ENCODE measurements around the gene BICD1. TPM values are rescaled to one million over a fixed set of nuclear protein-coding genes. Genes with fewer than 3 reads are reported as not detected.

Gene BICD1
- total and polyA plus RNA-seq, 2 of the 13 experiments (the other 11 are each of a cell fraction or from before 2014, with no cell fraction given): 4.5 to 5.2 TPM

DNA sequence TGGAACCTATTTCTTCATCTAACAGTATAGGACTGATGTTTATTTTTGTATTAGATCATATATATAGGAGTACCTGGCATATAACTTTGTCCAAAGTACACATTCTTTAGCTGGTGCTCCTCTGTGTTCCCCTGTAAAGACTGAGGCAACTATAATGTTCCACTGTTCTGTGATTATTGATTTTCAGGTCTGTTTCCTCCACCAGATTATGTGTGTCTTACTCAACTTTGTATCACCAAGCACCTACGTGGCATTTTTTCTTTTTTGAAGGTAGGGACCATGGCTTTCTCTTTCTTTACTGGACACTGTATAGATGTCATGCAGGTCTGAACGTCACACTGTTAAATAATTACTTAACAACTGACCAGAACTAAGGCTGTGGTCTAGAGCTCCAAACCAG lies 29.3 kb downstream of the BICD1 start (continued):
- TF ChIP-seq, protein P1, sequence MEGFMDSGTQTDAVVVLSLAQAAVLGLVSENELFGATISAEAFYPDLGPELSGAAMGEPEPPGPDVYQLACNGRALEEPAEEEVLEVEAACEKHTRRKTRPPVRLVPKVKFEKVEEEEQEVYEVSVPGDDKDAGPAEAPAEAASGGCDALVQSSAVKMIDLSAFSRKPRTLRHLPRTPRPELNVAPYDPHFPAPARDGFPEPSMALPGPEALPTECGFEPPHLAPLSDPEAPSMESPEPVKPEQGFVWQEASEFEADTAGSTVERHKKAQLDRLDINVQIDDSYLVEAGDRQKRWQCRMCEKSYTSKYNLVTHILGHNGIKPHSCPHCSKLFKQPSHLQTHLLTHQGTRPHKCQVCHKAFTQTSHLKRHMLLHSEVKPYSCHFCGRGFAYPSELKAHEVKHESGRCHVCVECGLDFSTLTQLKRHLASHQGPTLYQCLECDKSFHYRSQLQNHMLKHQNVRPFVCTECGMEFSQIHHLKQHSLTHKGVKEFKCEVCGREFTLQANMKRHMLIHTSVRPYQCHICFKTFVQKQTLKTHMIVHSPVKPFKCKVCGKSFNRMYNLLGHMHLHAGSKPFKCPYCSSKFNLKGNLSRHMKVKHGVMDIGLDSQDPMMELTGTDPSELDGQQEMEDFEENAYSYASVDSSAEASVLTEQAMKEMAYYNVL (CRISPR knock-in tag; IDR thresholded peaks at IDR 0.05; ENCODE audit: borderline replicate concordance): no peak
- TF ChIP-seq ZNF232 (CRISPR knock-in tag; IDR thresholded peaks at IDR 0.05; ENCODE audit: borderline replicate concordance): no peak
- TF ChIP-seq ATF7 (IDR thresholded peaks at IDR 0.05): no peak
- TF ChIP-seq ATF7 (CRISPR knock-in tag; IDR thresholded peaks at IDR 0.05): no peak
- TF ChIP-seq, protein P2, sequence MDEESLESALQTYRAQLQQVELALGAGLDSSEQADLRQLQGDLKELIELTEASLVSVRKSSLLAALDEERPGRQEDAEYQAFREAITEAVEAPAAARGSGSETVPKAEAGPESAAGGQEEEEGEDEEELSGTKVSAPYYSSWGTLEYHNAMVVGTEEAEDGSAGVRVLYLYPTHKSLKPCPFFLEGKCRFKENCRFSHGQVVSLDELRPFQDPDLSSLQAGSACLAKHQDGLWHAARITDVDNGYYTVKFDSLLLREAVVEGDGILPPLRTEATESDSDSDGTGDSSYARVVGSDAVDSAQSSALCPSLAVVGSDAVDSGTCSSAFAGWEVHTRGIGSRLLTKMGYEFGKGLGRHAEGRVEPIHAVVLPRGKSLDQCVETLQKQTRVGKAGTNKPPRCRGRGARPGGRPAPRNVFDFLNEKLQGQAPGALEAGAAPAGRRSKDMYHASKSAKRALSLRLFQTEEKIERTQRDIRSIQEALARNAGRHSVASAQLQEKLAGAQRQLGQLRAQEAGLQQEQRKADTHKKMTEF (CRISPR knock-in tag; IDR thresholded peaks at IDR 0.05): no peak
- TF ChIP-seq ZNF883 (CRISPR knock-in tag; IDR thresholded peaks at IDR 0.05; ENCODE audit: not compliant biosample characterization): no peak
- no peak for TF ChIP-seq HMGXB4 (CRISPR knock-in tag; IDR thresholded peaks at IDR 0.05; ENCODE audit: borderline replicate concordance in 1 of 2, low read depth in 1 of 2)
- TF ChIP-seq ZNF263 (CRISPR knock-in tag; IDR thresholded peaks at IDR 0.05): peak; percentile 31; the same call in 1 of the 2 replicates
- TF ChIP-seq, protein P3, sequence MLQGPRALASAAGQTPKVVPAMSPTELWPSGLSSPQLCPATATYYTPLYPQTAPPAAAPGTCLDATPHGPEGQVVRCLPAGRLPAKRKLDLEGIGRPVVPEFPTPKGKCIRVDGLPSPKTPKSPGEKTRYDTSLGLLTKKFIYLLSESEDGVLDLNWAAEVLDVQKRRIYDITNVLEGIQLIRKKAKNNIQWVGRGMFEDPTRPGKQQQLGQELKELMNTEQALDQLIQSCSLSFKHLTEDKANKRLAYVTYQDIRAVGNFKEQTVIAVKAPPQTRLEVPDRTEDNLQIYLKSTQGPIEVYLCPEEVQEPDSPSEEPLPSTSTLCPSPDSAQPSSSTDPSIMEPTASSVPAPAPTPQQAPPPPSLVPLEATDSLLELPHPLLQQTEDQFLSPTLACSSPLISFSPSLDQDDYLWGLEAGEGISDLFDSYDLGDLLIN (CRISPR knock-in tag; IDR thresholded peaks at IDR 0.05; ENCODE audit: borderline replicate concordance): no peak
- TF ChIP-seq JUN (CRISPR knock-in tag; IDR thresholded peaks at IDR 0.05): peak; percentile 82
- TF ChIP-seq, protein P4, sequence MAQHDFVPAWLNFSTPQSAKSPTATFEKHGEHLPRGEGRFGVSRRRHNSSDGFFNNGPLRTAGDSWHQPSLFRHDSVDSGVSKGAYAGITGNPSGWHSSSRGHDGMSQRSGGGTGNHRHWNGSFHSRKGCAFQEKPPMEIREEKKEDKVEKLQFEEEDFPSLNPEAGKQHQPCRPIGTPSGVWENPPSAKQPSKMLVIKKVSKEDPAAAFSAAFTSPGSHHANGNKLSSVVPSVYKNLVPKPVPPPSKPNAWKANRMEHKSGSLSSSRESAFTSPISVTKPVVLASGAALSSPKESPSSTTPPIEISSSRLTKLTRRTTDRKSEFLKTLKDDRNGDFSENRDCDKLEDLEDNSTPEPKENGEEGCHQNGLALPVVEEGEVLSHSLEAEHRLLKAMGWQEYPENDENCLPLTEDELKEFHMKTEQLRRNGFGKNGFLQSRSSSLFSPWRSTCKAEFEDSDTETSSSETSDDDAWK (CRISPR knock-in tag; IDR thresholded peaks at IDR 0.05): no peak
- TF ChIP-seq FOXC1 (CRISPR knock-in tag; IDR thresholded peaks at IDR 0.05; ENCODE audit: borderline replicate concordance): no peak
- TF ChIP-seq ZNF136 (CRISPR knock-in tag; IDR thresholded peaks at IDR 0.05; ENCODE audit: low read depth): no peak
- TF ChIP-seq GATAD2A (CRISPR knock-in tag; IDR thresholded peaks at IDR 0.05): peak; percentile 89
- TF ChIP-seq KDM6A (CRISPR knock-in tag; IDR thresholded peaks at IDR 0.05; ENCODE audit: low read depth): no peak
- TF ChIP-seq, protein P5, sequence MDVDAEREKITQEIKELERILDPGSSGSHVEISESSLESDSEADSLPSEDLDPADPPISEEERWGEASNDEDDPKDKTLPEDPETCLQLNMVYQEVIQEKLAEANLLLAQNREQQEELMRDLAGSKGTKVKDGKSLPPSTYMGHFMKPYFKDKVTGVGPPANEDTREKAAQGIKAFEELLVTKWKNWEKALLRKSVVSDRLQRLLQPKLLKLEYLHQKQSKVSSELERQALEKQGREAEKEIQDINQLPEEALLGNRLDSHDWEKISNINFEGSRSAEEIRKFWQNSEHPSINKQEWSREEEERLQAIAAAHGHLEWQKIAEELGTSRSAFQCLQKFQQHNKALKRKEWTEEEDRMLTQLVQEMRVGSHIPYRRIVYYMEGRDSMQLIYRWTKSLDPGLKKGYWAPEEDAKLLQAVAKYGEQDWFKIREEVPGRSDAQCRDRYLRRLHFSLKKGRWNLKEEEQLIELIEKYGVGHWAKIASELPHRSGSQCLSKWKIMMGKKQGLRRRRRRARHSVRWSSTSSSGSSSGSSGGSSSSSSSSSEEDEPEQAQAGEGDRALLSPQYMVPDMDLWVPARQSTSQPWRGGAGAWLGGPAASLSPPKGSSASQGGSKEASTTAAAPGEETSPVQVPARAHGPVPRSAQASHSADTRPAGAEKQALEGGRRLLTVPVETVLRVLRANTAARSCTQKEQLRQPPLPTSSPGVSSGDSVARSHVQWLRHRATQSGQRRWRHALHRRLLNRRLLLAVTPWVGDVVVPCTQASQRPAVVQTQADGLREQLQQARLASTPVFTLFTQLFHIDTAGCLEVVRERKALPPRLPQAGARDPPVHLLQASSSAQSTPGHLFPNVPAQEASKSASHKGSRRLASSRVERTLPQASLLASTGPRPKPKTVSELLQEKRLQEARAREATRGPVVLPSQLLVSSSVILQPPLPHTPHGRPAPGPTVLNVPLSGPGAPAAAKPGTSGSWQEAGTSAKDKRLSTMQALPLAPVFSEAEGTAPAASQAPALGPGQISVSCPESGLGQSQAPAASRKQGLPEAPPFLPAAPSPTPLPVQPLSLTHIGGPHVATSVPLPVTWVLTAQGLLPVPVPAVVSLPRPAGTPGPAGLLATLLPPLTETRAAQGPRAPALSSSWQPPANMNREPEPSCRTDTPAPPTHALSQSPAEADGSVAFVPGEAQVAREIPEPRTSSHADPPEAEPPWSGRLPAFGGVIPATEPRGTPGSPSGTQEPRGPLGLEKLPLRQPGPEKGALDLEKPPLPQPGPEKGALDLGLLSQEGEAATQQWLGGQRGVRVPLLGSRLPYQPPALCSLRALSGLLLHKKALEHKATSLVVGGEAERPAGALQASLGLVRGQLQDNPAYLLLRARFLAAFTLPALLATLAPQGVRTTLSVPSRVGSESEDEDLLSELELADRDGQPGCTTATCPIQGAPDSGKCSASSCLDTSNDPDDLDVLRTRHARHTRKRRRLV (CRISPR knock-in tag; IDR thresholded peaks at IDR 0.05): no peak
- no peak for TF ChIP-seq ZNF546 (CRISPR knock-in tag; conservative IDR thresholded peaks at IDR 0.05)

Data from HepG2 (cell line).